RWPE1 (cell line): ENCODE measurements around the gene TIAM2.

Source experiments
- CTCF ChIA-PET: fragments of 350-600 bp; sonication (Branson Sonifier 250); formaldehyde crosslinking; extraction: SDS; loops from one replicate; lab custom pipeline; 2021; lab: Yijun Ruan, JAX
- POLR2A ChIA-PET: fragments of 400-600 bp; formaldehyde crosslinking; extraction: SDS; loops from one replicate; lab custom pipeline; 2020; ENCODE audit warnings: antibody characterized with exemption; ENCODE audit not compliant: low non-redundant PET; lab: Yijun Ruan, JAX
- DNase-seq: peaks from one replicate; pipeline ENCODE4 v3.0.0; 2012; ENCODE audit warnings: low spot score
- H3K27ac ChIP-seq: fragments of 450-650 bp; 2 replicates; pipeline ENCODE4 v1.5.1; 2017
- CTCF ChIP-seq: fragments of 450-650 bp; conservative IDR thresholded peaks from 2 replicates; pipeline ENCODE4 v1.5.1; 2017; ENCODE audit warnings: low read depth, mild to moderate bottlenecking

Gene TIAM2

GRCh38 chr6:155122199-155122950 is 127.3 kb downstream of the TIAM2 start:
- POLR2A ChIA-PET, result no interaction called here
- no peak overlapping the region for H3K27ac ChIP-seq
- no peak for DNase-seq
- CTCF ChIA-PET, result interaction anchor here (0.7 to 1.1 kb wide), 3 partner anchors 20 to 73 kb away, joined by 3 to 5 read pairs (median 4); no protein-coding TSS in a partner anchor
- TF ChIP-seq CTCF, result no peak

GRCh38 chr6:155123520-155123919 is 128.4 kb downstream of the TIAM2 start:
- CTCF ChIA-PET, result interaction anchor here (0.7 kb wide), 1 partner anchor 72 kb away, joined by 3 read pairs; no protein-coding TSS in a partner anchor
- POLR2A ChIA-PET, result no interaction called here
- no peak for TF ChIP-seq CTCF
- no peak overlapping the region for H3K27ac ChIP-seq
- no peak for DNase-seq

- CTCF ChIA-PET, result no interaction called here
- POLR2A ChIA-PET, result no interaction called here
- TF ChIP-seq CTCF, result no peak
- DNase-seq, result no peak
- H3K27ac ChIP-seq, result no peak overlapping the region
Measured at GRCh38 chr6:155125906-155126305, 130.8 kb downstream of the TIAM2 start.

GRCh38 chr6:155126727-155127439 is 131.8 kb downstream of the TIAM2 start:
- peak; percentile 26 for DNase-seq
- no peak overlapping the region for H3K27ac ChIP-seq
- TF ChIP-seq CTCF, result no peak
- CTCF ChIA-PET, result no interaction called here
- POLR2A ChIA-PET, result no interaction called here

- ChIA-PET POLR2A (no interaction called here), CTCF (no interaction called here)
- no peak for TF ChIP-seq CTCF
- no peak overlapping the region for H3K27ac ChIP-seq
- no peak for DNase-seq
Measured at GRCh38 chr6:155128977-155129376, 133.9 kb downstream of the TIAM2 start.

GRCh38 chr6:155129744-155130143 is 134.6 kb downstream of the TIAM2 start:
- no peak overlapping the region for H3K27ac ChIP-seq
- no peak for DNase-seq
- CTCF ChIA-PET, result interaction anchor here (0.6 kb wide), 1 partner anchor 1622 kb away, joined by 3 read pairs; no protein-coding TSS in a partner anchor
- POLR2A ChIA-PET, result no interaction called here
- no peak for TF ChIP-seq CTCF
